Measurements from ENCODE around the gene GALNT17.

DNA sequence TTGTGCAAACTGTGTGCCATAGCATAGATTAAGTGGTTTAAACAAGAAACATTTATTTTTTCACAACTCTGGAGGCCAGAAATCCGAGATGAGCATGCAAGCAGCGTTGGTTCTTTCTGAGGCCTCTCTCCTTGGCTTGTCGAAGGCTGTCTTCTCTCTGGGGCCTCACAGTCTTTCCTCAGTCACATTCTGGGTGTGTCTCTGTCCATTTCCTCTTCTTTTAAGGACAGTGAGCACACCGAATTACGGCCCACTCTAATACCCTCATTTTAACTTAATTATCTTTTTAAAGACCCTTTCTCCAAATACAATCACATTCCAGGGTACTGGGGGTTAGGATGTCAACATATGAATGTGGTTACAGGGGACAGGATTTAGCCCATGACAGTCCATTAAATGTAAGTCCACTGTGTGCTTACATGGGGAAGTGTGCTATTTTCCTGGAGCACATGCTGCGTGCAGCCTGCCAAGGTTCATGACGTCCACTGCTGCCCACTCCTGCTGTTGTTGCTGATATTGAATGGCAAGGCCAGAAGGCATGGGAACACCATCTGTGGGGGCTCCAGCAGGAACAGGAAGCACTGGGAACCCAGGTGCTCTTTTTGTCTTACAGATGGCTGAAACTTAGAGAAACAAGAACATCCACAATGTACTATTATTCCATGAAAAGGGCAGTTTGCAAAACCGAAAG is 365.5 kb downstream of the GALNT17 start:
- TF ChIP-seq, protein P1, sequence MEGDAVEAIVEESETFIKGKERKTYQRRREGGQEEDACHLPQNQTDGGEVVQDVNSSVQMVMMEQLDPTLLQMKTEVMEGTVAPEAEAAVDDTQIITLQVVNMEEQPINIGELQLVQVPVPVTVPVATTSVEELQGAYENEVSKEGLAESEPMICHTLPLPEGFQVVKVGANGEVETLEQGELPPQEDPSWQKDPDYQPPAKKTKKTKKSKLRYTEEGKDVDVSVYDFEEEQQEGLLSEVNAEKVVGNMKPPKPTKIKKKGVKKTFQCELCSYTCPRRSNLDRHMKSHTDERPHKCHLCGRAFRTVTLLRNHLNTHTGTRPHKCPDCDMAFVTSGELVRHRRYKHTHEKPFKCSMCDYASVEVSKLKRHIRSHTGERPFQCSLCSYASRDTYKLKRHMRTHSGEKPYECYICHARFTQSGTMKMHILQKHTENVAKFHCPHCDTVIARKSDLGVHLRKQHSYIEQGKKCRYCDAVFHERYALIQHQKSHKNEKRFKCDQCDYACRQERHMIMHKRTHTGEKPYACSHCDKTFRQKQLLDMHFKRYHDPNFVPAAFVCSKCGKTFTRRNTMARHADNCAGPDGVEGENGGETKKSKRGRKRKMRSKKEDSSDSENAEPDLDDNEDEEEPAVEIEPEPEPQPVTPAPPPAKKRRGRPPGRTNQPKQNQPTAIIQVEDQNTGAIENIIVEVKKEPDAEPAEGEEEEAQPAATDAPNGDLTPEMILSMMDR (conservative IDR thresholded peaks at IDR 0.05; ENCODE audit: low read depth in 2 of 2), result no peak
- no peak for TF ChIP-seq POLR2AphosphoS5 (IDR thresholded peaks at IDR 0.05; ENCODE audit: low read depth)
- no peak for TF ChIP-seq EZH2 (IDR thresholded peaks at IDR 0.05; ENCODE audit: low read depth, unreplicated experiment)
- no peak for TF ChIP-seq EZH2phosphoT487 (IDR thresholded peaks at IDR 0.05; ENCODE audit: unreplicated experiment)
- TF ChIP-seq, protein P2, sequence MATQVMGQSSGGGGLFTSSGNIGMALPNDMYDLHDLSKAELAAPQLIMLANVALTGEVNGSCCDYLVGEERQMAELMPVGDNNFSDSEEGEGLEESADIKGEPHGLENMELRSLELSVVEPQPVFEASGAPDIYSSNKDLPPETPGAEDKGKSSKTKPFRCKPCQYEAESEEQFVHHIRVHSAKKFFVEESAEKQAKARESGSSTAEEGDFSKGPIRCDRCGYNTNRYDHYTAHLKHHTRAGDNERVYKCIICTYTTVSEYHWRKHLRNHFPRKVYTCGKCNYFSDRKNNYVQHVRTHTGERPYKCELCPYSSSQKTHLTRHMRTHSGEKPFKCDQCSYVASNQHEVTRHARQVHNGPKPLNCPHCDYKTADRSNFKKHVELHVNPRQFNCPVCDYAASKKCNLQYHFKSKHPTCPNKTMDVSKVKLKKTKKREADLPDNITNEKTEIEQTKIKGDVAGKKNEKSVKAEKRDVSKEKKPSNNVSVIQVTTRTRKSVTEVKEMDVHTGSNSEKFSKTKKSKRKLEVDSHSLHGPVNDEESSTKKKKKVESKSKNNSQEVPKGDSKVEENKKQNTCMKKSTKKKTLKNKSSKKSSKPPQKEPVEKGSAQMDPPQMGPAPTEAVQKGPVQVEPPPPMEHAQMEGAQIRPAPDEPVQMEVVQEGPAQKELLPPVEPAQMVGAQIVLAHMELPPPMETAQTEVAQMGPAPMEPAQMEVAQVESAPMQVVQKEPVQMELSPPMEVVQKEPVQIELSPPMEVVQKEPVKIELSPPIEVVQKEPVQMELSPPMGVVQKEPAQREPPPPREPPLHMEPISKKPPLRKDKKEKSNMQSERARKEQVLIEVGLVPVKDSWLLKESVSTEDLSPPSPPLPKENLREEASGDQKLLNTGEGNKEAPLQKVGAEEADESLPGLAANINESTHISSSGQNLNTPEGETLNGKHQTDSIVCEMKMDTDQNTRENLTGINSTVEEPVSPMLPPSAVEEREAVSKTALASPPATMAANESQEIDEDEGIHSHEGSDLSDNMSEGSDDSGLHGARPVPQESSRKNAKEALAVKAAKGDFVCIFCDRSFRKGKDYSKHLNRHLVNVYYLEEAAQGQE (IDR thresholded peaks at IDR 0.05; ENCODE audit: unreplicated experiment), result no peak
- TF ChIP-seq CREB1 (CRISPR knock-in tag; IDR thresholded peaks at IDR 0.05; ENCODE audit: low read depth), result no peak
- no peak for TF ChIP-seq NANOG (IDR thresholded peaks at IDR 0.05; ENCODE audit: borderline replicate concordance)
- no peak for TF ChIP-seq ZNF114 (CRISPR knock-in tag; IDR thresholded peaks at IDR 0.05)

Data from GM23338 (cell line).